HepG2 (cell line): ENCODE data around the gene URGCP. TPM values are rescaled to one million over a fixed set of nuclear protein-coding genes. Genes with fewer than 3 reads are reported as not detected.
A peak's percentile ranks its signal among the peaks of the same experiment; 100 is the strongest.

ENCODE experiments used
- CBX2 ChIP-seq, 2 experiments: fragments of 200-600 bp in 1 of 2; sonication (generic); formaldehyde crosslinking in 1 of 2; IDR thresholded peaks; 2 replicates each; pipeline versions ENCODE4 v1.7.0 to v1.8.1; 2018 to 2022; ENCODE audit warnings: low read depth in 2 of 2, low read length in 1 of 2, mild to moderate bottlenecking in 1 of 2, missing genetic modification reagents in 1 of 2
- GLI4 ChIP-seq: sonication (generic); formaldehyde crosslinking; IDR thresholded peaks from 2 replicates; pipeline ENCODE4 v1.5.1; 2020; ENCODE audit warnings: missing genetic modification reagents, mild to moderate bottlenecking, moderate library complexity, borderline replicate concordance
- NRL ChIP-seq: sonication (generic); formaldehyde crosslinking; IDR thresholded peaks from 2 replicates; pipeline ENCODE4 v1.5.0; 2020; ENCODE audit warnings: missing genetic modification reagents, mild to moderate bottlenecking, moderate library complexity, borderline replicate concordance
- PAF1 ChIP-seq: IDR thresholded peaks from 2 replicates; pipeline ENCODE4 v1.6.1; 2016; ENCODE audit warnings: missing genetic modification reagents, missing compliant biosample characterization
- SKI ChIP-seq: fragments of 450-650 bp; IDR thresholded peaks from one replicate; pipeline ENCODE4 v1.6.1; 2018; ENCODE audit warnings: mild to moderate bottlenecking; ENCODE audit not compliant: partially characterized antibody
- ZFP36L1 ChIP-seq: sonication (generic); formaldehyde crosslinking; IDR thresholded peaks from 2 replicates; pipeline ENCODE4 v1.8.0; 2022; ENCODE audit warnings: mild to moderate bottlenecking, missing genetic modification reagents, moderate library complexity
- ZMYM4 ChIP-seq: sonication (generic); formaldehyde crosslinking; IDR thresholded peaks from 2 replicates; pipeline ENCODE4 v1.8.1; 2023; ENCODE audit warnings: mild to moderate bottlenecking, missing genetic modification reagents
- ZNF367 ChIP-seq: sonication (generic); formaldehyde crosslinking; IDR thresholded peaks from 2 replicates; pipeline ENCODE4 v1.4.0; 2020; ENCODE audit warnings: missing genetic modification reagents, borderline replicate concordance
- ZNF546 ChIP-seq: sonication (generic); formaldehyde crosslinking; conservative IDR thresholded peaks from 2 replicates; pipeline ENCODE4 v1.8.1; 2023; ENCODE audit warnings: mild to moderate bottlenecking, missing genetic modification reagents
- ZNF557 ChIP-seq: sonication (generic); formaldehyde crosslinking; IDR thresholded peaks from 2 replicates; pipeline ENCODE4 v1.4.0; 2020; ENCODE audit warnings: missing genetic modification reagents
- ZNF562 ChIP-seq: sonication (generic); formaldehyde crosslinking; IDR thresholded peaks from 2 replicates; pipeline ENCODE4 v1.8.0; 2022; ENCODE audit warnings: missing genetic modification reagents, borderline replicate concordance
- ZNF563 ChIP-seq: sonication (generic); formaldehyde crosslinking; IDR thresholded peaks from 2 replicates; pipeline ENCODE4 v1.8.0; 2022; ENCODE audit warnings: mild to moderate bottlenecking, moderate library complexity, missing genetic modification reagents
- polyA plus RNA-seq, 8 experiments: library from polyadenylated mRNA; depleted of rRNA in 3 of 8; stranded (reverse) in 7 of 8; unstranded in 1 of 8; fragments of >200 nt; fragmentation: Illumina TruSeq in 4 of 8; extraction: Trizol in 4 of 8; gene quantifications; 2 replicates each; pipeline versions ENCODE4 v1.2.1 to v1.2.3, GENCODE V29; 2011 to 2016; ENCODE audit warnings: low read depth in 4 of 8, missing spikeins in 1 of 8, mixed read lengths in 1 of 8; ENCODE audit not compliant: insufficient read depth in 1 of 8
- total RNA-seq, 5 experiments: library from RNA; depleted of rRNA; stranded (reverse); fragments of >200 nt; fragmentation: Illumina TruSeq; extraction: Trizol; gene quantifications; 2 replicates each; pipeline ENCODE4 v1.2.3, GENCODE V29; 2016; ENCODE audit warnings: low read depth in 1 of 5
- TF ChIP-seq, protein P1 (sequence below), 2 experiments: sonication (generic) in 1 of 2; formaldehyde crosslinking in 1 of 2; IDR thresholded peaks; 2 replicates each; pipeline versions ENCODE4 v1.6.1 to v1.9.0; 2014 to 2022; ENCODE audit warnings: antibody characterized with exemption in 1 of 2, borderline replicate concordance in 1 of 2, inconsistent platforms in 1 of 2, low read depth in 1 of 2, missing genetic modification reagents in 1 of 2
- TF ChIP-seq, protein P2 (sequence below): sonication (generic); formaldehyde crosslinking; IDR thresholded peaks from 2 replicates; pipeline ENCODE4 v1.8.1; 2023; ENCODE audit warnings: mild to moderate bottlenecking, missing genetic modification reagents
- TF ChIP-seq, protein P3 (sequence below): sonication (generic); formaldehyde crosslinking; IDR thresholded peaks from 2 replicates; pipeline ENCODE4 v1.4.0; 2020; ENCODE audit warnings: missing genetic modification reagents
- TF ChIP-seq, protein P4 (sequence below): sonication (generic); formaldehyde crosslinking; IDR thresholded peaks from 2 replicates; pipeline ENCODE4 v1.5.1; 2020; ENCODE audit warnings: missing genetic modification reagents, mild to moderate bottlenecking, borderline replicate concordance
- TF ChIP-seq, protein P5 (sequence below): sonication (generic); formaldehyde crosslinking; IDR thresholded peaks from 2 replicates; pipeline ENCODE4 v1.9.0; 2021; ENCODE audit warnings: missing genetic modification reagents, borderline replicate concordance

URGCP gene
- total and polyA plus RNA-seq, 2 of the 13 experiments (the other 11 are each of a cell fraction or from before 2014, with no cell fraction given), result 22.3 to 25.8 TPM

DNA sequence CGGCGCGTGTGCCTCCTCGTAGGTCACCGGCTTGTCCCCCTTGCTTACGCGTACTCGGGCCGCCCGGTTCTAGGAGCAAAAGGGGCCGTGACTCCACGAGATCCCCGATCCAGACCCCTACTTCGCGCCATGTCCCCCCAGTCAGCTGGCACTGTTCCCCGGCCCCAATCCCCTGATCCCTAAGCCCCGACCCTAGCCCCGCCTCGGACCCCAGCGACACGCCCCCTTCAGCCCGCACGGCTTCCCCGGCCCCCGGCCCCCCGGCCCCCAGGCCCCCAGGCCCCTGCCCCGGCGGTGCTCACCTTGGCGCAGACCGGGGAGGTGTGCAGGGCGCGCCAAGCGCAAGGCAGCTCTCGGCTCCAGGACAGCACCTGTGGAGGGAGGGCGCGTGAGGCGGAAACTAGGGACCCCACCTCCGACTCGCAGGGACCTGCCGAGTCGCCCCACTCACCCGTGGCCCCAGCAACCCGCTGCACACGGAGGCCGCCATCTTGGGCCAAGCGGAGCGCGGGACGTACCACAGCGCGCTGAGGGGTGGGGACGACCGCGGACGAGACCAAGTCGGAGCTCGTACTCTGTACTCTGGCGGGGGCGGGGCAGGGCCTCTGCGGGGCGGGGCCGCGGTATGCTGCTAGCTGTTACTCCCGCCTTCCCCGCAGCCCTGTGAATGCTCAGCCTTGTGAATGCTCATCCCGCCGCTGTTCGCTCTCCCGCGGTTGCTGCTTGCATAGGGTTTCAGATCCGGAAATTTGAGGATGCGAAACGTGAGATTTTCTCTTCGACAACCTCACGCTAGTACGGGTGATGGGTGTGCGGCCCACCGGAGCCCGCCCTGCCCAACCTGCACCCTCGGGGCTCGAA lies 37.2 kb downstream of the URGCP start, which contains the start of gene MRPS24 (continued):
- no peak for TF ChIP-seq CBX2 (IDR thresholded peaks at IDR 0.05; ENCODE audit: low read depth, low read length)
- no peak for TF ChIP-seq CBX2 (CRISPR knock-in tag; IDR thresholded peaks at IDR 0.05; ENCODE audit: low read depth)
- no peak for TF ChIP-seq ZNF563 (CRISPR knock-in tag)
- TF ChIP-seq, protein P1, sequence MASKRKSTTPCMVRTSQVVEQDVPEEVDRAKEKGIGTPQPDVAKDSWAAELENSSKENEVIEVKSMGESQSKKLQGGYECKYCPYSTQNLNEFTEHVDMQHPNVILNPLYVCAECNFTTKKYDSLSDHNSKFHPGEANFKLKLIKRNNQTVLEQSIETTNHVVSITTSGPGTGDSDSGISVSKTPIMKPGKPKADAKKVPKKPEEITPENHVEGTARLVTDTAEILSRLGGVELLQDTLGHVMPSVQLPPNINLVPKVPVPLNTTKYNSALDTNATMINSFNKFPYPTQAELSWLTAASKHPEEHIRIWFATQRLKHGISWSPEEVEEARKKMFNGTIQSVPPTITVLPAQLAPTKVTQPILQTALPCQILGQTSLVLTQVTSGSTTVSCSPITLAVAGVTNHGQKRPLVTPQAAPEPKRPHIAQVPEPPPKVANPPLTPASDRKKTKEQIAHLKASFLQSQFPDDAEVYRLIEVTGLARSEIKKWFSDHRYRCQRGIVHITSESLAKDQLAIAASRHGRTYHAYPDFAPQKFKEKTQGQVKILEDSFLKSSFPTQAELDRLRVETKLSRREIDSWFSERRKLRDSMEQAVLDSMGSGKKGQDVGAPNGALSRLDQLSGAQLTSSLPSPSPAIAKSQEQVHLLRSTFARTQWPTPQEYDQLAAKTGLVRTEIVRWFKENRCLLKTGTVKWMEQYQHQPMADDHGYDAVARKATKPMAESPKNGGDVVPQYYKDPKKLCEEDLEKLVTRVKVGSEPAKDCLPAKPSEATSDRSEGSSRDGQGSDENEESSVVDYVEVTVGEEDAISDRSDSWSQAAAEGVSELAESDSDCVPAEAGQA (IDR thresholded peaks at IDR 0.05; ENCODE audit: low read depth), result peak; percentile 75; the same call in 1 of the 2 replicates
- TF ChIP-seq, protein P1 (CRISPR knock-in tag; IDR thresholded peaks at IDR 0.05; ENCODE audit: borderline replicate concordance), result no peak
- TF ChIP-seq, protein P2, sequence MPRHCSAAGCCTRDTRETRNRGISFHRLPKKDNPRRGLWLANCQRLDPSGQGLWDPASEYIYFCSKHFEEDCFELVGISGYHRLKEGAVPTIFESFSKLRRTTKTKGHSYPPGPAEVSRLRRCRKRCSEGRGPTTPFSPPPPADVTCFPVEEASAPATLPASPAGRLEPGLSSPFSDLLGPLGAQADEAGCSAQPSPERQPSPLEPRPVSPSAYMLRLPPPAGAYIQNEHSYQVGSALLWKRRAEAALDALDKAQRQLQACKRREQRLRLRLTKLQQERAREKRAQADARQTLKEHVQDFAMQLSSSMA (CRISPR knock-in tag), result no peak
- TF ChIP-seq, protein P3, sequence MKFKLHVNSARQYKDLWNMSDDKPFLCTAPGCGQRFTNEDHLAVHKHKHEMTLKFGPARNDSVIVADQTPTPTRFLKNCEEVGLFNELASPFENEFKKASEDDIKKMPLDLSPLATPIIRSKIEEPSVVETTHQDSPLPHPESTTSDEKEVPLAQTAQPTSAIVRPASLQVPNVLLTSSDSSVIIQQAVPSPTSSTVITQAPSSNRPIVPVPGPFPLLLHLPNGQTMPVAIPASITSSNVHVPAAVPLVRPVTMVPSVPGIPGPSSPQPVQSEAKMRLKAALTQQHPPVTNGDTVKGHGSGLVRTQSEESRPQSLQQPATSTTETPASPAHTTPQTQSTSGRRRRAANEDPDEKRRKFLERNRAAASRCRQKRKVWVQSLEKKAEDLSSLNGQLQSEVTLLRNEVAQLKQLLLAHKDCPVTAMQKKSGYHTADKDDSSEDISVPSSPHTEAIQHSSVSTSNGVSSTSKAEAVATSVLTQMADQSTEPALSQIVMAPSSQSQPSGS, result peak; percentile 33; the same call in 1 of the 2 replicates
- TF ChIP-seq NRL (CRISPR knock-in tag), result no peak
- TF ChIP-seq GLI4 (CRISPR knock-in tag), result no peak
- no peak for TF ChIP-seq ZNF557 (CRISPR knock-in tag)
- TF ChIP-seq, protein P4, sequence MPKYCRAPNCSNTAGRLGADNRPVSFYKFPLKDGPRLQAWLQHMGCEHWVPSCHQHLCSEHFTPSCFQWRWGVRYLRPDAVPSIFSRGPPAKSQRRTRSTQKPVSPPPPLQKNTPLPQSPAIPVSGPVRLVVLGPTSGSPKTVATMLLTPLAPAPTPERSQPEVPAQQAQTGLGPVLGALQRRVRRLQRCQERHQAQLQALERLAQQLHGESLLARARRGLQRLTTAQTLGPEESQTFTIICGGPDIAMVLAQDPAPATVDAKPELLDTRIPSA (CRISPR knock-in tag), result no peak
- TF ChIP-seq, protein P5, sequence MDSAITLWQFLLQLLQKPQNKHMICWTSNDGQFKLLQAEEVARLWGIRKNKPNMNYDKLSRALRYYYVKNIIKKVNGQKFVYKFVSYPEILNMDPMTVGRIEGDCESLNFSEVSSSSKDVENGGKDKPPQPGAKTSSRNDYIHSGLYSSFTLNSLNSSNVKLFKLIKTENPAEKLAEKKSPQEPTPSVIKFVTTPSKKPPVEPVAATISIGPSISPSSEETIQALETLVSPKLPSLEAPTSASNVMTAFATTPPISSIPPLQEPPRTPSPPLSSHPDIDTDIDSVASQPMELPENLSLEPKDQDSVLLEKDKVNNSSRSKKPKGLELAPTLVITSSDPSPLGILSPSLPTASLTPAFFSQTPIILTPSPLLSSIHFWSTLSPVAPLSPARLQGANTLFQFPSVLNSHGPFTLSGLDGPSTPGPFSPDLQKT (CRISPR knock-in tag), result no peak
- peak; percentile 61; the same call in 1 of the 2 replicates for TF ChIP-seq ZNF546 (CRISPR knock-in tag)
- no peak for TF ChIP-seq PAF1 (CRISPR knock-in tag)
- TF ChIP-seq ZNF367 (CRISPR knock-in tag), result no peak
- TF ChIP-seq ZNF562, result no peak
- TF ChIP-seq SKI, result peak; percentile 21
- no peak for TF ChIP-seq ZFP36L1 (CRISPR knock-in tag)
- peak; percentile 69 for TF ChIP-seq ZMYM4 (CRISPR knock-in tag)
